T-helper 17 cell (primary cell): ENCODE measurements around the gene RAB3A. TPM values are rescaled to one million over a fixed set of nuclear protein-coding genes. Genes with fewer than 3 reads are reported as not detected.
A peak's percentile ranks its signal among the peaks of the same experiment; 100 is the strongest.

Experiments used
- ATAC-seq: fragments of 150-1000 bp; cut with Tn5 transposase; 2 replicates; pipeline ENCODE4 v1.10.0; 2021; ENCODE audit warnings: mild to moderate bottlenecking, moderate library complexity
- DNase-seq, 3 donors: peaks; one replicate each; pipeline versions ENCODE4 v3.0.0 to v3.0.0-alpha.2; 2020 to 2021
- H3K9me3 ChIP-seq: one replicate; pipeline ENCODE4 v1.7.0; 2013; ENCODE audit warnings: low read length, mild to moderate bottlenecking; ENCODE audit not compliant: control insufficient read depth, poor library complexity, severe bottlenecking
- H3K27ac Mint-ChIP-seq: one replicate; pipeline ENCODE4 v1.8.0; 2022; ENCODE audit warnings: mild to moderate bottlenecking, moderate library complexity, mixed read lengths
- H3K27me3 Mint-ChIP-seq: one replicate; pipeline ENCODE4 v1.8.0; 2022; ENCODE audit warnings: mixed read lengths
- H3K36me3 Mint-ChIP-seq: one replicate; pipeline ENCODE4 v1.8.0; 2022; ENCODE audit warnings: low read depth, mixed read lengths
- H3K4me1 Mint-ChIP-seq: one replicate; pipeline ENCODE4 v1.8.0; 2022; ENCODE audit warnings: mild to moderate bottlenecking, mixed read lengths
- H3K4me3 Mint-ChIP-seq: one replicate; pipeline ENCODE4 v1.8.0; 2022; ENCODE audit warnings: mild to moderate bottlenecking, moderate library complexity, mixed read lengths
- total RNA-seq, 4 donors: library from RNA in 2 of 4; stranded (reverse) in 2 of 4; gene quantifications; one replicate each; pipeline ENCODE4 v1.2.3 and lab custom pipeline; 2022 to 2026

The RAB3A gene
- total RNA-seq, 2 donors from 2014 or later = 7.4 to 15.3 TPM

DNA sequence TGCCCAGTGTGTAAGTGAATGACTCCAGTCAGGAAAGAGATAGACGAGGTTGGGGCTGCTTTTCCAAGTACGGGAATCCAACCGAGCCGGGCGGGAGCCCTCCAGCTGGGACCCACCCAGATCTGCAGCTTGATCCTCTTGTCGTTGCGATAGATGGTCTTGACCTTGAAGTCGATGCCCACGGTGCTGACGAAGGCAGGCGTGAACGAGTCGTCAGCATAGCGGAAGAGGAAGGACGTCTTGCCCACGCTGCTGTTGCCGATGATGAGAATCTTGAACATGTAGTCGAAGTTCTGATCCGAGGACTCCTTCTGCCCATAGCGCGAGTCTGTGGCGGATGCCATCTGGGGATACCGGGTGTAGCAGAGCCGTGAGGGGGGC, 1.5 kb downstream of the RAB3A start:
- no peaks in the 10 kb centered on the region for H3K9me3 ChIP-seq
- H3K36me3 Mint-ChIP-seq = peaks cover 5% of the 10 kb centered on the region
- peak overlapping the region; percentile 67 for H3K4me3 Mint-ChIP-seq
- peaks cover 25% of the 10 kb centered on the region for H3K4me1 Mint-ChIP-seq
- DNase-seq = no peak
- H3K27ac Mint-ChIP-seq = peak overlapping the region; percentile 39
- H3K27me3 Mint-ChIP-seq = no peaks in the 10 kb centered on the region
- no peak for ATAC-seq

DNA sequence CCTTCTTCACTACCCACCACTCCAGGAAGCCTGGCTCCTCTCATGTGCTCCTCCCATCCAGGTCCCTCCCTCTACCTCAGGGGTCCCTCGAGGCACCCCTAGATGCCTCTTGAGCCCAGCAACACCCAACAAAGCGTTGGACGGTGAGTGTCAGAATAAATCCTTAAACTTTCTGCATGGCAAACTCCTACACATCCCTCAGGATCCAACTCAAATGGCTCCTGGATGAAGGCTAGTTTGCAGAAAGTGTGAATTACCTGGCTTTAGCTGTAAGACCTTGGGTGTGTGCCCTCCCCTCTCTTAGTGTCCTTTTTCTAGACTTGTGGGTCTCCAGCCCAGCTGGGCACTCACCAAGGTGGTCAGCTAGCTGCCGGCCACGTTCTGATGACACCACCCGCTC, 5.5 kb downstream of the RAB3A start:
- H3K27me3 Mint-ChIP-seq = no peaks in the 10 kb centered on the region
- H3K27ac Mint-ChIP-seq = no peak overlapping the region
- ATAC-seq = no peak
- no peaks in the 10 kb centered on the region for H3K9me3 ChIP-seq
- peaks cover 5% of the 10 kb centered on the region for H3K36me3 Mint-ChIP-seq
- peaks cover 26% of the 10 kb centered on the region for H3K4me1 Mint-ChIP-seq
- DNase-seq = no peak
- H3K4me3 Mint-ChIP-seq = no peak overlapping the region

DNA sequence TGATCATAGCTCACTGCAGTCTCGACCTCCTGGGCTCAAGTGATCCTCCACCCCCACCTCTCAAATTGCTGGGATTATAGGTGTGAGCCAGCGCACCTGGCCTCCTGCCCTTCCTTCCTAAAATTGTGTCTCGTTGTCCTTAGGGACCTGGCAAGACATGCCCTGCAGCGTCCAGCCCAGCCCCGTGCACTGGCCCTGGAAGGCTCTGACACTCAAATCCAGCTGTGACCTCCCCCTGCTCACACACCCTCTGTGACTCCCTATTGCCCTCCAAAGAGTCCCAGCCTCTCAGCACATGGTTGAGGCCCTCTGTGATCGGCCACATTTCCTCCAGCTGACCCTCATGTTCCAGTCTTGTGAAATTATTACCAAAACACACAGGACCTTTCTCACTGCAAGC, 5.9 kb downstream of the RAB3A start:
- ATAC-seq = no peak
- DNase-seq = no peak
- peaks cover 5% of the 10 kb centered on the region for H3K36me3 Mint-ChIP-seq

DNA sequence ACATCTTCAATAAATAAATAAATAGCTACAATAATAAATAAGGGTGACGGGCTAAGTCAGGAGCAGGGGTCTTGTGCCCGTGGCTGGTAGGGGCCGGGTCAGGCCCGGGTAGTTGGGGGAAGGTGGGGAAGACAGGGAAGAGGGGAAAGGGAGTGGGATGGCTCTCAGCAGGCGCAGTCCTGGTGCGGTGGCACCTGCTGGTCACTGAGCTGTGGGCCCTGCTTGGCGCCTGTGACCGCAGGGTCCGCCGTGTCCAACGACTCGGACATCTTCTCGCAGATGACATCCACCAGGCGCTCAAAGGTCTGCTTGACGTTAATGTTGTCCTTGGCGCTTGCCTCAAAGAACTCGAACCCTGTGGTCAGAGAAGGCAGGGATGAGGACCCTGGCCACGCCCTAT, 6.5 kb downstream of the RAB3A start:
- Mint-ChIP-seq H3K4me3 (no peak overlapping the region), H3K36me3 (peaks cover 5% of the 10 kb centered on the region)

More for the DNA sequence above, 5.9 kb downstream of the RAB3A start:
- Mint-ChIP-seq H3K4me3 (no peak overlapping the region), H3K27ac (no peak overlapping the region), H3K4me1 (peaks cover 25% of the 10 kb centered on the region), H3K27me3 (no peaks in the 10 kb centered on the region)
- H3K9me3 ChIP-seq = no peaks in the 10 kb centered on the region

DNA sequence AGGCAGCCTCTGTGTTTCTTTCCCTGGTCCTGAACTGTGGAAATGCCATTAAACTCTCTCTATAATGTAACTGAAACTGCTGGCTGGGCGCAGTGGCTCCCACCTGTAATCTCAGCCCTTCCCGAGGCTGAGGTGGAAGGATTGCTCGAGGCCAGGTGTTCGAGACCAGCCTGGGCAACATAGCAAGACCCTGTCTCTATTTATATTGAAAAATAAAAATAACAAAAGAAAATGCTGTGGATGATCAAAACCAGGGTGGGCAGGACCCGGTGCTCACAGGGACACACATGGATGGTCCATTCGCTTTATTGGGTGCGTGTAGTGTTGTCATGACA, 7.4 kb downstream of the RAB3A start:
- Mint-ChIP-seq H3K4me3 (no peak overlapping the region), H3K27ac (no peak overlapping the region), H3K27me3 (no peaks in the 10 kb centered on the region), H3K4me1 (peaks cover 26% of the 10 kb centered on the region), H3K36me3 (peaks cover 5% of the 10 kb centered on the region)
- no peaks in the 10 kb centered on the region for H3K9me3 ChIP-seq
- DNase-seq (no peak), ATAC-seq (no peak)

More for the DNA sequence above, 6.5 kb downstream of the RAB3A start:
- no peak for ATAC-seq
- Mint-ChIP-seq H3K27ac (no peak overlapping the region), H3K27me3 (no peaks in the 10 kb centered on the region), H3K4me1 (peaks cover 25% of the 10 kb centered on the region)
- H3K9me3 ChIP-seq = no peaks in the 10 kb centered on the region
- DNase-seq = no peak

DNA sequence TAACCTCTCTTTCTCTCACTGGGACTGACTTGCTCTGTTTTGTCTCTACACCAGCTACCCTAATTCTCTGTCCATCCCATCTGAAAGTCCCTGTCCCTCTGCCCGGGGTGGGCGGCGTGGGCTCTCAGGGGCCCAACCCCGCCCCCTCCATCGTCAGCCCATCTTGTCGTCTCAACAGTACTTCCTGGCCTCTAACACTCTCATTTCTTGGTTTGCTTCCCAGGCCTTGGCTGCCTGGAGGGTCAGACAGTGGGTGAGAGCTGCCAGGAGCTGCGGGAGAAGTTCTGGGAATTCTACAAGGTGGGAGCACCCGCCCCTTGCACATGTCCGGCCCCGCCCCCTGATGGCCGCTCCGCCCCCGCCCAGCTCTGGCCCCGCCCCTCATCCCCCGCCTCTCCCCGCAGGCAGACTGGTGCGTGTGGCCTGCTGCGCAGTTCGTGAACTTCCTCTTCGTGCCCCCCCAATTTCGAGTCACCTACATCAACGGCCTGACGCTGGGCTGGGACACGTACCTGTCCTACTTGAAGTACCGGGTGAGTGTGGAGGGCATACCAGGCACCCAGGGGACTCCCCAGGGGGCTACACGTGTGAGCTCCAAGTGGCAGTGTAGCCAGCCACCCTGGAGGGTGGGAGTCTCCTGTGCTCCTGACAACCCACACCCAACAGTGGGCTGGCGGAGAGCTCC, 9.1 kb downstream of the RAB3A start:
- Mint-ChIP-seq H3K4me3 (peak overlapping the region; percentile 92), H3K27ac (peak overlapping the region; percentile 94), H3K27me3 (no peaks in the 10 kb centered on the region)

DNA sequence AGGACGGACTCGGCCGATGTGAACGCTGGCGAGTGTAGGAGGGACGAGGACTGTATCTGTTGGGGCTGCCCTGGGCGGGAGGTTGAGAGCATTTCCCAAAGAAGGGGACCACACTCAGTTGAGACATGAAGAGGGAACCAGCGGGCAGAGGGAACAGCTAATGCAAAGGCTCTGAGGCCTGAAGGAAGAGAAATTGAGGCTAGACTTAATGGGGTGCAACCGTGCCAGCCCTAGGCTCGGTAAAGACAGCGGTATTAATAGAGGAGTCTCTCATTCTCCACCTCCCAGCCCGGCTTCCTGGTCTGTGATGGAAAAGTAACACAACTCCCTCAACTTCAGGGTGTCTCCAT, 9.7 kb downstream of the RAB3A start:
- Mint-ChIP-seq H3K4me3 (peak overlapping the region; percentile 92), H3K27ac (peak overlapping the region; percentile 94), H3K27me3 (no peaks in the 10 kb centered on the region), H3K36me3 (peaks cover 5% of the 10 kb centered on the region), H3K4me1 (peaks cover 26% of the 10 kb centered on the region)
- no peak for ATAC-seq
- DNase-seq = no peak
- no peaks in the 10 kb centered on the region for H3K9me3 ChIP-seq

More for the DNA sequence above, 9.1 kb downstream of the RAB3A start:
- peaks cover 5% of the 10 kb centered on the region for H3K36me3 Mint-ChIP-seq
- H3K4me1 Mint-ChIP-seq = peaks cover 26% of the 10 kb centered on the region
- no peak for DNase-seq
- no peak for ATAC-seq
- no peaks in the 10 kb centered on the region for H3K9me3 ChIP-seq

DNA sequence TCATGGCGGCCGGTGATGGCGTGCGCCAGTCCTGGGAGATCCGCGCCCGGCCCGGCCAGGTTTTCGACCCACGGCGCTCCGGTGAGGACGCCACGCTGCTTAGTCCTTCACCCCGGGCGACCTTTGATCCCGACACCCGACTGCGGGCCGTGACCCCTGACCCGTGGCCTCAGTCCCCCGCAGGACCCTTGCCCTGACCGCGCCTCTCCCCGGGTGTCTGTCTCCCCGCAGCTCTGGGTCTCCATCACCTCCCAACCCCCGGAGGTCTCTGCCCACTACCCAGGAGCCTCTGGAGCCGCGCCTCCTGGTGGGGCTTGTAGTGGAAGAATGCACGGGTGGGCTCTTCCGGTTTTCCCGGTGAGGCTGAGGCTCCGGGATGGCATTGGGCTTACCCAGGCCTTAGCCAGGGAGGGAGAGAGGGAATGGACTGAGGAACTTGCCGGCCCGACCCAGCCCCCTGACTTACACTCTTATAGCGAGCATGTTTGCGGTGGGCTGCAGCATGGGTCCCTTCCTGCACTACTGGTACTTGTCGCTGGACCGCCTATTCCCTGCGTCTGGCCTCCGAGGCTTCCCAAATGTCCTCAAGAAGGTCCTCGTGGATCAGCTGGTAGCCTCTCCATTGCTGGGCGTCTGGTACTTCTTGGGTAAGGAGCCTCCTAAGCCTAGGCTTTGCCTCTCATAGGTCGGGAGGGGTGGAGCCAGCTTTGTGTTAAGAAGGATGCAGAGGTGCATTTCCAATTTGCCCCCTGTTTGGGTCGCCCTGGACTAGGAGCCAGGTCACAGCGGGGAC, 10.3 kb downstream of the RAB3A start:
- Mint-ChIP-seq H3K27me3 (no peaks in the 10 kb centered on the region), H3K27ac (peak overlapping the region; percentile 94), H3K4me3 (peak overlapping the region; percentile 92), H3K4me1 (peaks cover 25% of the 10 kb centered on the region), H3K36me3 (peaks cover 5% of the 10 kb centered on the region)
- ATAC-seq (no peak), DNase-seq (no peak)
- no peaks in the 10 kb centered on the region for H3K9me3 ChIP-seq

DNA sequence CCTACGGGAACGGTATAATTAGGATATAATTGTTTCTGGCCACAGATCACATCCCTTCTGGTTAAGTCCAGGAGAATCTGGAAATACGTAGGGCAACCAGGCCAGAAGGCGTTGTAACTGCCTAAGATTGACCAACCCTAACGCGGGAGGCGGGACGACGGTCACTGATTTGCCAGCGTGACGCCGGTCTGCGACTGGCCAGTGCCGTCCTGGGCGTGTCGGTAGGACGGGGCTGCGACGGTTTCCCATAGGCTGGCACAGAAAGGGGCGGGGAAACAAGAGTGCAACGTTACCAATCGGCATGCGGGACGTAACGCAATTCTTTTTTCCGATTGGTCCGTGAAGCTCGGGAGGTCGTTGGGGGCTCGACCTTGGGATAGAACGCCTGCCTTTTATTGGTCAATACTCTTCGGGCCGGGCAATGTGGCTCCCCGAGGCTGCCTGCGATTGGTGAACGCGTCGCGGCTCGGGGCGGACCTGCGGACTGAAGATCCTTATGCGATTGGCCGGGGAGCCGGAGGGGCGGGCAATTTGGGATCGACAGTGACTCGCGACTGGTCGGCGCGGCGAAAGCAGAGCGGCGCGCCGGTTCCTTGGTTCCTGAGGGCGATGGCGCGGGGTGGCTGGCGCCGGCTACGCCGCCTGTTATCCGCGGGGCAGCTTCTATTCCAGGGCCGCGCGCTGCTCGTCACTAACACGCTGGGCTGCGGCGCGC, 11.0 kb downstream of the RAB3A start, which contains the start of gene MPV17L2:
Gene MPV17L2 (plus strand): TSS at position 546 of the 715 bp plus-strand sequence. CDS start 64 bp downstream, at position 610.
- peak; percentile 90 for ATAC-seq
- Mint-ChIP-seq H3K27me3 (no peaks in the 10 kb centered on the region), H3K27ac (peak within 1 kb of the TSS; percentile 94), H3K36me3 (no peaks in the 10 kb centered on the region), H3K4me1 (peaks cover 20% of the 10 kb centered on the region), H3K4me3 (peak within 1 kb of the TSS; percentile 92)
- no peaks in the 10 kb centered on the region for H3K9me3 ChIP-seq
- DNase-seq = peak; percentile 95 to 98 (median 97)

DNA sequence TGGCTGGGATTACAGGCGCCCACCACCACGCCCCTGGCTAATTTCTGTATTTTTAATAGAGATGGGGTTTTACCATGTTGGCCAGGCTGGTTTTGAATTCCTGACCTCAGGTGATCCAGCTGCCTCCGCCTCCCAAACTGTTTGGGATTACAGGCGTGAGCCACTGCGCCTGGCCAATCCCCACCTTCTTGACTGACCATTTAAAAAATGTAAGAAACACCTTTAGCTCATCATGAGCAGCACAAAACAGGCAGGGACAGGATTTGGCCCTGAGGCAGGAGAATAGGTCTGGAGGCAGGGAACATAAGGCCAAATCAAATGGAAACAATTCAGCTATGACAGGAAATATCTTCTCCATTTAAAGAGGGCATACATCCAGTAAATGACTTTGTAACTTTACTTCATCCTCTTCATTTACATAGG, 12.2 kb downstream of the RAB3A start:
- Mint-ChIP-seq H3K36me3 (no peaks in the 10 kb centered on the region), H3K4me1 (peaks cover 20% of the 10 kb centered on the region), H3K27ac (peak overlapping the region; percentile 94), H3K27me3 (no peaks in the 10 kb centered on the region), H3K4me3 (peak overlapping the region; percentile 92)
- ATAC-seq = no peak
- no peak for DNase-seq
- no peaks in the 10 kb centered on the region for H3K9me3 ChIP-seq

DNA sequence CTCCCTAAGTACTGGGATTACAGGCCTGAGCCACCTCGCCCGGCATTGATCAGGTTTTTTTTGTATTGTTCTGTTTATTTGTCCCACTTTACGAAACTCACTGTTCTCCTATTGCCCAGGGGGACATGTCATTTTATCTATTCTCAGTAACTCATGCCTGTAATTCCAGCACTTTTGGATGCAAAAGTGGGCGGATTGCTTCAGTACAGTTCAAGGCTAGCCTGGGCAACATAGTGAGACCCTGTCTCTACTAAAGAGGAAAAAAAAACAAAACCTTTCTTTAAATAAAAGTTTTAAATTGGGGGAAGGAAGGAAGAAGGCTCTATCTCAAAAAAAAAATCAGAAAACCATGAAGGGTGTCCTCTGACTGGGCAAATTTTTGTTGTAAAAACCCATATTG, 13.6 kb downstream of the RAB3A start:
- DNase-seq (no peak), ATAC-seq (no peak)
- Mint-ChIP-seq H3K4me3 (no peak overlapping the region), H3K27ac (no peak overlapping the region), H3K36me3 (no peaks in the 10 kb centered on the region), H3K27me3 (no peaks in the 10 kb centered on the region), H3K4me1 (peaks cover 20% of the 10 kb centered on the region)
- no peaks in the 10 kb centered on the region for H3K9me3 ChIP-seq

DNA sequence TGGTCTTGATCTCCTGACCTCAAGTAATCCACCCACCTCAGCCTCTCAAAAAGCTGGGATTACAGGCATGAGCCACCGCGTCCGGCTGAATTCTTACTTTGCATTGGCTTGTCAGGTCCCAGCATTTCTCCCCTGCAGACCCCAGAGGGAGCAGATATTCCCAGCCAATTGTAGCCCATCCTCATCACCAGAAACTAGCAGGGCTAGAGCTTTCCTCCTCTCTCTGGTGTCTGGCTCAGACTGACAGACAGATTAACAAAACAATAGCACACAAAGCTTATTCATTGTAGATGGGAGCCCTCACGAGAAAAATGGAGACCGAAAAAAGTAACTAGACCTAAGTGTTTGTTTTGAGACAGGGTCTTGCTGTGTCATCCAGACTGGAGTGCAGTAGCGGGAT, 18.3 kb downstream of the RAB3A start:
- Mint-ChIP-seq H3K27ac (no peak overlapping the region), H3K36me3 (no peaks in the 10 kb centered on the region), H3K27me3 (no peaks in the 10 kb centered on the region), H3K4me1 (no peaks in the 10 kb centered on the region), H3K4me3 (no peak overlapping the region)
- DNase-seq = no peak
- no peaks in the 10 kb centered on the region for H3K9me3 ChIP-seq
- ATAC-seq = no peak

DNA sequence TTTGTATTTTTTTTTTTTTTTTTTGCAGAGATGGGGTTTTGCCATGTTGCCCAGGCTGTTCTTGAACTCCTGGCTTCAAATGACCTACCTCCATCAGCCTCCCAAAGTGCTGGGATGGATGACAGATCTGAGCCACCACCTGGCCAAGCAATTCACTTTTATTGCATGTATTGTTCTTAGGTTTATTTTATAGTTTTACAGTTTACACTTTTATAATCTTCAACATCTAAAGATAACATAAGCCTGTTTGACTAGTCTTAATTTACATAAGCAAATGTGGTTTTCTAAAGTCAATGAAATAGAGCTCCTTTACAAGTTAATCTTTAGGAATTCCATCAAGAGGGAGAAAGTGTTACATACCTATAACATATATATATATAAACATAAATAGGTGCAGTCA, 20.3 kb downstream of the RAB3A start:
- no peak for DNase-seq
- Mint-ChIP-seq H3K27ac (no peak overlapping the region), H3K27me3 (no peaks in the 10 kb centered on the region), H3K36me3 (no peaks in the 10 kb centered on the region), H3K4me1 (no peaks in the 10 kb centered on the region), H3K4me3 (no peak overlapping the region)
- ATAC-seq = no peak
- no peaks in the 10 kb centered on the region for H3K9me3 ChIP-seq
